Mesodermal cell (in vitro differentiated cells): ENCODE measurements around the gene TLR6.

ENCODE experiments used
- H3K27ac ChIP-seq: 2 replicates; pipeline ENCODE4 v1.7.0; 2013; ENCODE audit warnings: mild to moderate bottlenecking, low read depth, low read length, moderate library complexity; ENCODE audit not compliant: severe bottlenecking
- H3K36me3 ChIP-seq: 2 replicates; pipeline ENCODE4 v1.7.1; 2013; ENCODE audit warnings: mild to moderate bottlenecking, low read length, moderate library complexity; ENCODE audit not compliant: control insufficient read depth, insufficient read depth
- H3K4me1 ChIP-seq: one replicate; pipeline ENCODE4 v1.7.1; 2013; ENCODE audit warnings: mild to moderate bottlenecking, low read length; ENCODE audit not compliant: insufficient read depth, control insufficient read depth, poor library complexity, severe bottlenecking
- H3K4me3 ChIP-seq: 2 replicates; pipeline ENCODE4 v1.7.0; 2013; ENCODE audit warnings: low read length, control low read depth, mild to moderate bottlenecking; ENCODE audit not compliant: insufficient read depth, poor library complexity, severe bottlenecking; ENCODE audit errors: extremely low read depth
- H3K9me3 ChIP-seq: 2 replicates; pipeline ENCODE4 v1.7.1; 2013; ENCODE audit warnings: mild to moderate bottlenecking, low read length, moderate library complexity; ENCODE audit not compliant: control insufficient read depth
- WGBS, 2 experiments: methylation state at CpG; one replicate each; pipeline ENCODE4 v1.1.5; 2013; ENCODE audit warnings: missing lambda C conversion rate in 2 of 2; ENCODE audit not compliant: insufficient coverage in 2 of 2; 5-methylcytosine and 5-hydroxymethylcytosine counted together

Gene TLR6

GRCh38 chr4:38846015-38846414 lies 10.6 kb downstream of the TLR6 start:
- Histone ChIP-seq H3K4me3 (no peak overlapping the region), H3K36me3 (no peaks in the 10 kb centered on the region), H3K27ac (no peak overlapping the region), H3K9me3 (peaks cover 3% of the 10 kb centered on the region), H3K4me1 (no peaks in the 10 kb centered on the region)
- no CpG with 5 or more reads among the region's 3 CpGs for WGBS, 2 experiments

GRCh38 chr4:38842994-38843393 lies 13.6 kb downstream of the TLR6 start:
- no peak overlapping the region for H3K27ac ChIP-seq

GRCh38 chr4:38837849-38838248 lies 18.8 kb downstream of the TLR6 start:
- Histone ChIP-seq H3K4me1 (no peaks in the 10 kb centered on the region), H3K27ac (no peak overlapping the region), H3K36me3 (no peaks in the 10 kb centered on the region), H3K4me3 (no peak overlapping the region), H3K9me3 (peaks cover 10% of the 10 kb centered on the region)
- no CpG with 5 or more reads among the region's 2 CpGs for WGBS, 2 experiments

More at GRCh38 chr4:38842994-38843393, 13.6 kb downstream of the TLR6 start:
- WGBS, 2 experiments: 67 to 76% methylated on average over 4 of the region's 4 CpGs
- H3K4me3 ChIP-seq: no peak overlapping the region
- no peaks in the 10 kb centered on the region for H3K4me1 ChIP-seq
- peaks cover 3% of the 10 kb centered on the region for H3K9me3 ChIP-seq
- no peaks in the 10 kb centered on the region for H3K36me3 ChIP-seq

GRCh38 chr4:38837334-38837733 lies 19.3 kb downstream of the TLR6 start:
- Histone ChIP-seq H3K9me3 (peaks cover 10% of the 10 kb centered on the region), H3K36me3 (no peaks in the 10 kb centered on the region), H3K4me1 (no peaks in the 10 kb centered on the region), H3K4me3 (no peak overlapping the region), H3K27ac (no peak overlapping the region)

- Histone ChIP-seq H3K36me3 (no peaks in the 10 kb centered on the region), H3K4me3 (no peak overlapping the region), H3K4me1 (no peaks in the 10 kb centered on the region), H3K27ac (no peak overlapping the region), H3K9me3 (peaks cover 10% of the 10 kb centered on the region)
- WGBS, 2 experiments: no CpG with 5 or more reads among the region's 4 CpGs
Observed at GRCh38 chr4:38834570-38834969, 22.0 kb downstream of the TLR6 start.

GRCh38 chr4:38832624-38833528 lies 23.7 kb downstream of the TLR6 start:
- Histone ChIP-seq H3K27ac (no peak overlapping the region), H3K4me3 (no peak overlapping the region), H3K9me3 (peaks cover 10% of the 10 kb centered on the region), H3K4me1 (no peaks in the 10 kb centered on the region), H3K36me3 (no peaks in the 10 kb centered on the region)
- WGBS, 2 experiments: 84 to 91% methylated on average over 7 of the region's 7 CpGs

GRCh38 chr4:38832206-38832605 lies 24.4 kb downstream of the TLR6 start:
- peaks cover 10% of the 10 kb centered on the region for H3K9me3 ChIP-seq
- H3K4me3 ChIP-seq: no peak overlapping the region
- 100% methylated on average over 1 of the region's 1 CpG for WGBS, 2 experiments
- H3K27ac ChIP-seq: no peak overlapping the region
- no peaks in the 10 kb centered on the region for H3K4me1 ChIP-seq
- H3K36me3 ChIP-seq: no peaks in the 10 kb centered on the region

GRCh38 chr4:38831653-38832052 lies 25.0 kb downstream of the TLR6 start:
- Histone ChIP-seq H3K4me1 (no peaks in the 10 kb centered on the region), H3K9me3 (peaks cover 10% of the 10 kb centered on the region), H3K36me3 (no peaks in the 10 kb centered on the region), H3K4me3 (no peak overlapping the region), H3K27ac (no peak overlapping the region)

- H3K4me3 ChIP-seq: no peak overlapping the region
- H3K4me1 ChIP-seq: no peaks in the 10 kb centered on the region
- peaks cover under 1% of the 10 kb centered on the region for H3K9me3 ChIP-seq
- H3K36me3 ChIP-seq: no peaks in the 10 kb centered on the region
- no peak overlapping the region for H3K27ac ChIP-seq
- 81 to 100% methylated on average over 2 to 3 of the region's 5 CpGs for WGBS, 2 experiments
Observed at GRCh38 chr4:38829237-38829636, 27.4 kb downstream of the TLR6 start.

- Histone ChIP-seq H3K9me3 (no peaks in the 10 kb centered on the region), H3K27ac (no peak overlapping the region), H3K4me1 (no peaks in the 10 kb centered on the region), H3K4me3 (no peak overlapping the region), H3K36me3 (no peaks in the 10 kb centered on the region)
- WGBS, 2 experiments: 92 to 96% methylated on average over 22 to 27 of the region's 27 CpGs
Observed at GRCh38 chr4:38823766-38824165, 32.9 kb downstream of the TLR6 start.

- Histone ChIP-seq H3K27ac (no peak overlapping the region), H3K4me3 (no peak overlapping the region), H3K36me3 (no peaks in the 10 kb centered on the region), H3K4me1 (no peaks in the 10 kb centered on the region), H3K9me3 (no peaks in the 10 kb centered on the region)
- WGBS, 2 experiments: 71 to 81% methylated on average over 1 to 3 of the region's 5 CpGs
Observed at GRCh38 chr4:38822748-38823303, 33.8 kb downstream of the TLR6 start.
